Nephron progenitor cell (in vitro differentiated cells): ENCODE results near the gene TCAF2.
"Not testable (repeated sequence)": the region's sequence is repeated elsewhere in the genome, so short reads cannot be mapped to it uniquely, and the experiment has no call there.

Experiments used
- DNase-seq: peaks from one replicate; pipeline ENCODE4 v3.0.0; 2021
- H3K27ac Mint-ChIP-seq: 2 replicates; pipeline ENCODE4 v1.8.0; 2021; ENCODE audit warnings: mild to moderate bottlenecking, moderate library complexity, mixed read lengths
- H3K27me3 Mint-ChIP-seq: 2 replicates; pipeline ENCODE4 v1.8.0; 2021; ENCODE audit warnings: mild to moderate bottlenecking, low read depth, mixed read lengths; ENCODE audit not compliant: poor library complexity
- H3K36me3 Mint-ChIP-seq: 2 replicates; pipeline ENCODE4 v1.8.0; 2021; ENCODE audit warnings: low read depth, mixed read lengths
- H3K4me1 Mint-ChIP-seq: 2 replicates; pipeline ENCODE4 v1.8.0; 2021; ENCODE audit warnings: mixed read lengths
- H3K4me3 Mint-ChIP-seq: 2 replicates; pipeline ENCODE4 v1.8.0; 2021; ENCODE audit warnings: mild to moderate bottlenecking, moderate library complexity, mixed read lengths
- H3K9me3 Mint-ChIP-seq: 2 replicates; pipeline ENCODE4 v1.8.0; 2021; ENCODE audit warnings: mild to moderate bottlenecking, moderate library complexity, mixed read lengths

TCAF2 gene

DNA sequence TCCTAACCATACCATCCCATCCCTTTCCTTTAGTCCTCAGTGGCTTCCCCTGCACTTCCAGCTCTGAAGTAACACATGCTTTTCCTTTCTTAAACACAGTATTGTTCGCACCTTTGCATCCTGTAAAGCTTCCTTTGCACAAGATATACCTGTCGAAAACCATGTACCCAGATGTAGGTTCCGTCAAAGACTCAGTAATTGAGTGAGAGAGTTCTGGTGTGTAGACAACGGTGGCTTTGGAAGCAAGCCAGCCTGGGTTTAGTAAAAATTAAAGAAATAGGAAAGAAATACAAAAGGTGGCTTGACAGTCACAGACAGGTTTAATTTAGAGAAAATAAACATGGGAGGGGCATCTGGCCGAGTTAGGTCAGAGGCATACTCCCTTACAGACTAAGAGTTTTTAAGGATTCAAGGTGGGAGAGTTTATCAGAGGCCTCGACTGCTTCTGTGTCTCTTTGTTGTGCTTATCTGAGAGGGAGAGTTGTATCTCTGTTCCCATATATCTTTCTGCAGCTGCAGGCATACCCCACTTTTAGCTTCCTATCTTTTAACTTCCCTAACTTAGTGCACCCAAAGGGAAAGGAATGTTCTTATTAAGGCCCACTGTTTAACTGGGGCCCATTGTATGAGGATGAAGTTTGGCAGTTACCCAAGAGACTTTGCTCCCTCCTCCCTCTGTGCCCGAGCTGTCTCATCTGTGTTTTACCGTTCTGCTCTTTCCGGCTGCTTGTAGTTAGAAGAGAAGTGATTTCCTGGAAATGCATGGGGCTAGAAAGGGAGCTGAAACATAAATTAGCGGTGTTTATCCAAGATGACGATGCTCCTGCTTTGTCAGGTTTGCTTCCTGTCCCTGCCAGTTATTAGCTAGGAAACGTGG lies 14.8 kb downstream of the TCAF2 start:
- not testable (repeated sequence) for H3K27ac Mint-ChIP-seq, H3K4me1 Mint-ChIP-seq, H3K4me3 Mint-ChIP-seq, H3K9me3 Mint-ChIP-seq, DNase-seq, H3K27me3 Mint-ChIP-seq, H3K36me3 Mint-ChIP-seq

DNA sequence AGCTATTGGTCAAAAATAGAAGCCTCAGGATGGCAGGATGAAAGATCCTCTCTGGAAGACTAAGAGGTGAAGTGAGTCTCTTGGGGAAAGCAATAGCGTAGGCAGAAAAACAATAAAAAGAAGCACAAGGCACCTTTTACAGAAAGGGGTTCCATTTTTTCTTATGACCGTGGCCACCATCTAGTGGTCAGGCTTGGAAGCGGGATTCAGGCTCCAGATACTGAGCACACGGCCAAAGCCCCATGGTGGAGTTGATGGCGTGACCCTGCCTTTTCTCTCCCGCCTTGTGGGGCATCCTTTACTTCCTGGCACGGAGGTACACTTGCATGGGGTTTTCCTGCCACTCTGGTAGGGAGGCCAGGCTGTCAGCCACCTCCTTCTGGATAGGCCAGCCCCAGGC lies 18.6 kb downstream of the TCAF2 start:
- not testable (repeated sequence) for H3K27ac Mint-ChIP-seq, H3K9me3 Mint-ChIP-seq, H3K27me3 Mint-ChIP-seq, H3K36me3 Mint-ChIP-seq, H3K4me1 Mint-ChIP-seq, H3K4me3 Mint-ChIP-seq, DNase-seq

DNA sequence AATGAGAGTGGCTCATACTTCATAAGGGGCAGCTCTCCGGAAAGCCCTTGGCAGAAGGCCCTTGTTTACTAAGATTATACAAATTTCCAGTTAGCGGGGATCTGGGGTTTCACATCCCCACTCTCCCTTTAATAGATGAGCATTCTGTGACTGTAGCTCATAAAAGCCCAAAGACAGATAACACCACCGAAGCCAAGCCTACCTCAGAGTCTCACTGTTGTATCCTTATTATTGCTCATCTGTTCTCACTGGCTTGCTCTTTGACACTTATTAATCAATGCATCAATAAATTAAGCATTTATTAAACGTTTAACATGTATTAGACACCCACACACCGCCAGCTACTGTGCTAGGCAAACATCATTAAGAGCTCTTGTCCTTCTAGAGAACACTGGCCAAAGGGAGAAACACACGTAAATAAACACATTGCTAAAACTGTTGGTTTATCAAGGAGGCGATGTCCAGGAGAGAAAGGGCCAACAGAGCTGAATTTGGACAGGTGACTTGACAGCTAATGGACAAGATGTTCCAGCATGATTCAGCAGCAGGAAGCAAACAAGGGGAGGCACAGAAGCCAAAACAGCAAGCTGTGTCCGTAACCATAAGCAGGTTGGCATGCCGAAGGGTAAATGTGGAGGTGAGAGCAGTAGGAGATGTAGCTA lies 19.9 kb downstream of the TCAF2 start:
- H3K27ac Mint-ChIP-seq, H3K27me3 Mint-ChIP-seq, H3K4me3 Mint-ChIP-seq, H3K36me3 Mint-ChIP-seq, DNase-seq, H3K9me3 Mint-ChIP-seq, H3K4me1 Mint-ChIP-seq: not testable (repeated sequence)

DNA sequence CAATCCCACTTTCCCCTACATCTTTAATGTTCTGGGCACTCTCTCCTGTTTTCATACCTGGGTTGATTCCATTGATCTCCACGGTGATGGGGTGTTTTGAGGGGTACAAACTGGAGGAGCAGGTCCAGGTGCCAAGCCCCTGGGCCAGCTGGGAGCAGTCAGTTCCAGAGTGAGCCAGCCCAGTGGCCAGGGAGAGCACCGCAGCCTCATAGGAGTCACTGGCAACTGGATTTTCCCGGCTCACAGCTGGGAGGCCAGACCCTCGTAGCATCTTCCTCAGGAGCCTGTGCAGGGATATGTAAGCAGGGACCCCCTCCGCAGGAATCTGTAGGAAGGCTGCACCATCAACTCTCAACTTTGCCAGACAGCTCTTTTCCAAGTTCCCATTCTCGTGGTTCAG lies 25.8 kb downstream of the TCAF2 start:
- not testable (repeated sequence) for H3K27ac Mint-ChIP-seq, H3K4me1 Mint-ChIP-seq, H3K27me3 Mint-ChIP-seq, H3K36me3 Mint-ChIP-seq, H3K4me3 Mint-ChIP-seq, H3K9me3 Mint-ChIP-seq, DNase-seq

DNA sequence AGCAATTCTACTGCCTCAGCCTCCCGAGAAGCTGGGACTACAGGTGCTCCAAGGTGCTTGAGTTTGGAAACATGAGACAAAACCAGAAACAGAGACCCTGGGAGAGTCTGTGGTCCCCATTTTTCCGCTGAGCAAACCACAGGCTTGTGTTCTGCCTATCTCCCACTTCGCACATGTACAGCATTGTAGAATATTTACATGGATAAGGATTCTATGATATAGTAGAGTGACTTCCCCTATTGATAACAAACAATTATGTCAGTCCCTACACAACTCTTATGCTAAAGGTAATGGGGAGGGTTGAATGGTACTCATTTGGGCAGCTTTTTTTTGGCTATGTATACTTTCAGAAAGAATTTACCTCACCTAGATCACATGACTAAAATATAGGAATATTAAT lies 29.1 kb downstream of the TCAF2 start:
- not testable (repeated sequence) for H3K27ac Mint-ChIP-seq, H3K4me3 Mint-ChIP-seq, H3K27me3 Mint-ChIP-seq, DNase-seq, H3K9me3 Mint-ChIP-seq, H3K4me1 Mint-ChIP-seq, H3K36me3 Mint-ChIP-seq

DNA sequence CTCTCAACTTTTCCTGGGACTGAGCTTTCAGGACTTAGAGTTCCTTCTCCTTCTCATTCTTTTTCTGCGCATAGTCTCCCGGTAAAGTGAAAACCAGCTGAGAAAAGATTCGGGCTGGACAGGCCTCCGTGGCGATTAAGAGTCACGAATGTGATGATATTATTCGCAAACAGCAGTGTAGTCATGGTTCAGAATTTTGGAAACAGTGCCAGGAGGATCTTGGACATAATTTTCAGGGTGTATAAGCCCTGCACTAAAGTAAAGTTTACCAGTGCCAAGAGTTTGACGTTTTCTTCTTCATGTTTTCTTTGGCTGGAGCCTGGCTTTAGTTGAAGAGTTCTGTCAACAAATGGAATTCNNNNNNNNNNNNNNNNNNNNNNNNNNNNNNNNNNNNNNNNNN lies 29.7 kb downstream of the TCAF2 start:
- DNase-seq, H3K4me3 Mint-ChIP-seq, H3K4me1 Mint-ChIP-seq, H3K27ac Mint-ChIP-seq, H3K9me3 Mint-ChIP-seq, H3K27me3 Mint-ChIP-seq, H3K36me3 Mint-ChIP-seq: not testable (repeated sequence)
